Right lobe of liver (tissue), 4 donors: ENCODE results near the gene KCNQ4.

ENCODE experiments used
- CTCF ChIP-seq, 4 donors: fragments of 200-600 bp in 3 of 4; fragments of 450-650 bp in 1 of 4; IDR thresholded peaks; one replicate each; pipeline versions ENCODE4 v1.5.1 to v1.8.0; 2016 to 2022; ENCODE audit warnings: antibody characterized with exemption in 4 of 4, mild to moderate bottlenecking in 2 of 4
- POLR2A ChIP-seq: fragments of 450-650 bp; IDR thresholded peaks from one replicate; pipeline ENCODE4 v1.6.1; 2017; ENCODE audit warnings: antibody characterized with exemption, mild to moderate bottlenecking
- donor health status: DM: no; HTN: no; CAD: no.
- donor health status: DM: no; HTN: no; CAD: no.
- donor health status: DM: no; HTN: yes; CAD: no.

GRCh38 chr1:40789661-40790430 lies 6.3 kb downstream of the KCNQ4 start:
- TF ChIP-seq CTCF (IDR thresholded peaks at IDR 0.05) (no peak), POLR2A (no peak)
